Keratinocyte (primary cell): Measurements from ENCODE around the gene C2orf81. TPM values are rescaled to one million over a fixed set of nuclear protein-coding genes. Genes with fewer than 3 reads are reported as not detected.

Experiments
- DNase-seq: peaks from one replicate; pipeline ENCODE4 v3.0.0-alpha.2; 2011; ENCODE audit warnings: low read depth, missing footprints, low spot score
- FAIRE-seq: peaks from 2 replicates; lab custom pipeline; 2011; peaks lifted over from hg19 to GRCh38; lab: Jason Lieb, UNC
- H2AFZ ChIP-seq: 2 replicates; pipeline ENCODE4 v1.6.0; 2012; ENCODE audit warnings: low read length, control low read depth, inconsistent platforms; ENCODE audit not compliant: control insufficient read depth
- H3K27ac ChIP-seq: 2 replicates; pipeline ENCODE4 v1.5.1; 2011; ENCODE audit warnings: low read length; ENCODE audit not compliant: control insufficient read depth, insufficient read depth
- H3K27me3 ChIP-seq: 3 replicates; pipeline ENCODE4 v1.6.0; 2011; ENCODE audit warnings: low read length; ENCODE audit not compliant: control insufficient read depth, insufficient read depth; ENCODE audit errors: extremely low read depth
- H3K36me3 ChIP-seq, 2 experiments: 2 replicates in 1 of 2; 3 replicates in 1 of 2; pipeline ENCODE4 v1.5.1; 2011; ENCODE audit warnings: low read length in 2 of 2, mild to moderate bottlenecking in 1 of 2; ENCODE audit not compliant: control insufficient read depth in 2 of 2, insufficient read depth in 2 of 2; ENCODE audit errors: extremely low read depth in 1 of 2
- H3K4me1 ChIP-seq: 3 replicates; pipeline ENCODE4 v1.5.1; 2011; ENCODE audit warnings: low read length; ENCODE audit not compliant: control insufficient read depth, insufficient read depth; ENCODE audit errors: extremely low read depth
- H3K4me2 ChIP-seq: 3 replicates; pipeline ENCODE4 v1.6.0; 2011; ENCODE audit warnings: low read depth, low read length; ENCODE audit not compliant: control insufficient read depth, insufficient read depth; ENCODE audit errors: extremely low read depth
- H3K4me3 ChIP-seq, 3 experiments: fragments of 200-600 bp in 1 of 3; sonication (generic) in 1 of 3; 2 replicates in 2 of 3; 3 replicates in 1 of 3; pipeline ENCODE4 v1.5.1; 2011 to 2016; ENCODE audit warnings: low read length in 3 of 3, mild to moderate bottlenecking in 3 of 3, control low read depth in 2 of 3, inconsistent platforms in 1 of 3, low read depth in 1 of 3, mixed read lengths in 1 of 3, mixed run types in 1 of 3, moderate library complexity in 1 of 3; ENCODE audit not compliant: control insufficient read depth in 2 of 3, insufficient read depth in 2 of 3; ENCODE audit errors: extremely low read depth in 1 of 3
- H3K79me2 ChIP-seq: 2 replicates; pipeline ENCODE4 v1.6.0; 2012; ENCODE audit warnings: low read length; ENCODE audit not compliant: control insufficient read depth, insufficient read depth
- H3K9ac ChIP-seq: 3 replicates; pipeline ENCODE4 v1.6.0; 2011; ENCODE audit warnings: low read length; ENCODE audit not compliant: control insufficient read depth, insufficient read depth; ENCODE audit errors: extremely low read depth
- H3K9me1 ChIP-seq: 3 replicates; pipeline ENCODE4 v1.6.0; 2011; ENCODE audit warnings: low read length; ENCODE audit not compliant: control insufficient read depth, insufficient read depth; ENCODE audit errors: extremely low read depth
- H3K9me3 ChIP-seq: 2 replicates; pipeline ENCODE4 v1.5.1; 2012; ENCODE audit warnings: low read depth, low read length; ENCODE audit not compliant: control insufficient read depth
- H4K20me1 ChIP-seq: 3 replicates; pipeline ENCODE4 v1.6.0; 2011; ENCODE audit warnings: low read length; ENCODE audit not compliant: control insufficient read depth, insufficient read depth; ENCODE audit errors: extremely low read depth
- CTCF ChIP-seq, 3 experiments: IDR thresholded peaks in 1 of 3; conservative IDR thresholded peaks in 1 of 3; optimal IDR thresholded peaks in 1 of 3; 2 replicates in 2 of 3; 3 replicates in 1 of 3; pipeline versions ENCODE3 to v1.5.1; 2011; ENCODE audit warnings: low read length in 3 of 3, mild to moderate bottlenecking in 3 of 3, moderate library complexity in 2 of 3, control low read depth in 1 of 3, inconsistent platforms in 1 of 3; ENCODE audit not compliant: insufficient read depth in 2 of 3; ENCODE audit errors: extremely low read depth in 1 of 3
- EZH2 ChIP-seq: IDR thresholded peaks from one replicate; pipeline ENCODE4 v1.6.1; 2012; ENCODE audit warnings: inconsistent platforms, mild to moderate bottlenecking, low read length, moderate library complexity
- dilution Hi-C: fragments of 300-500 bp; cut with MboI; formaldehyde crosslinking; loops from one replicate; pipeline ENCODE4 v1.7.0; 2020; ENCODE audit warnings: low sequenced_read_pairs; ENCODE audit not compliant: extremely low pct_ligation_motif_present
- polyA plus RNA-seq, 5 experiments: library from polyadenylated mRNA; depleted of rRNA in 3 of 5; stranded (reverse) in 3 of 5; stranded (forward) in 1 of 5; unstranded in 1 of 5; fragments of >200 nt; gene quantifications; 1 replicate in 1 of 5; 2 replicates in 3 of 5; 3 replicates in 1 of 5; pipeline versions ENCODE4 v1.2.1 to v1.2.3, GENCODE V29; 2011 to 2012; ENCODE audit warnings: missing spikeins in 2 of 5, low read depth in 1 of 5, low replicate concordance in 1 of 5

Gene C2orf81
- polyA plus RNA-seq, 1 donor (not counting 4 experiments of a cell fraction or from before 2014, with no cell fraction given), result 0.58 TPM

- Histone ChIP-seq H3K4me3 (no peak overlapping the region), H3K9ac (peak overlapping the region; percentile 97), H3K9me3 (no peaks in the 10 kb centered on the region), H3K4me2 (peak overlapping the region; percentile 74), H3K27ac (peak overlapping the region; percentile 95), H3K4me1 (peaks cover 16% of the 10 kb centered on the region), H3K9me1 (no peaks in the 10 kb centered on the region), H3K36me3 (peaks cover 0 to 6% of the 10 kb centered on the region in 2 experiments), H4K20me1 (peaks cover 3% of the 10 kb centered on the region), H3K79me2 (peaks cover 42% of the 10 kb centered on the region), H3K27me3 (no peaks in the 10 kb centered on the region), H2AFZ (peak overlapping the region; percentile 87)
- DNase-seq (no peak), FAIRE-seq (no peak)
- dilution Hi-C loops, result no loop called here
- TF ChIP-seq EZH2 (no peak), CTCF (optimal IDR thresholded peaks at IDR 0.05 in 1 of 3, IDR thresholded peaks at IDR 0.05 in 1 of 3, conservative IDR thresholded peaks at IDR 0.05 in 1 of 3; ENCODE audit: extremely low read depth in 1 of 3, insufficient read depth in 2 of 3, low read length in 3 of 3) (no peak)
Observed at GRCh38 chr2:74392449-74392743, 29.0 kb downstream of the C2orf81 start.

DNA sequence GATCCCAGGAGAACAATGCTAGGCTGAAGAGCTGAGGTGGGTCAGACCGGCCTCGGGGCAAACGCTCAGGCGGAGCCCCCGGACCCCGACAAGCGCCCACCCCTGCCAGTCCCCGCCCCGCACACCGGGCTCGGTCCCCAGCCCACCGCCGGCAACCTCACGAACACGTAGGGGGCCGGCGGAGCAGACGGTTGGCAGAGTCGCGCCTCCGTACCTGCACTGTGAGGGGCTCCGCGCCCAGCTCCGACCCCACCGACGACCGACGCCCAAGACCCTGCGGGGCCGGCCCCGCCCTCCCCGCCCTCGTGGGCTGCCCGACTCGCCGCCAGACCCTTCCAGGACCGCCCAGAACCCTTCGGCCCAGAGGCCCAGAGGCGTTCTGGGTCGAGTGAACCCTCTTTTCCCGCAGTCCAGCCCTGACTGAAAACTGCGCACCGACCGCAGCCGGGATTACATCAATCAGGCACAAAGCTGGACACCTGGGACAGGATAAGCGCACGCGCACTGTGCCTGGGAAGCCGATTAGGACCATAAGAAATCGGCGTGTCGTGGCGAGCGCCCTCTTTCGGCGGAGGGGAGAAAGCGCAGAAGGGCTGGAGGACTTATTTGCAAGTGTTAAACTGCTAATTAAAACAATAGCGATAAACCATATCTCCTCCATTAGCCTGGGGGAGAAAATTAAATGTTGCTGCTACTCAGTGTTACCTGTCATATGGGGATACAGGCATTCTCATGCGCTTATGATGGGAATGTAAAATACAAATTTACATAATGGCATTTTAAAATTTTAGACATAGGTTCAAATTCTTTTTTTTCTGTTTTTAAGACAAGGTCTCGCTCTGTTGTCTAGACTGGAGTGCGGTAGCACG is 29.6 kb downstream of the C2orf81 start:
- dilution Hi-C loops, result no loop called here
- peaks cover 16% of the 10 kb centered on the region for H3K4me1 ChIP-seq
- TF ChIP-seq EZH2 (no peak), CTCF (optimal IDR thresholded peaks at IDR 0.05 in 1 of 3, IDR thresholded peaks at IDR 0.05 in 1 of 3, conservative IDR thresholded peaks at IDR 0.05 in 1 of 3; ENCODE audit: extremely low read depth in 1 of 3, insufficient read depth in 2 of 3, low read length in 3 of 3) (peak; percentile 95 to 98 (median 96))
- H3K27ac ChIP-seq, result peak overlapping the region; percentile 95
- H2AFZ ChIP-seq, result peak overlapping the region; percentile 95
- peaks cover 48% of the 10 kb centered on the region for H3K79me2 ChIP-seq
- DNase-seq (peak; percentile 65), FAIRE-seq (peak; percentile 72)
- H3K4me3 ChIP-seq, result peak overlapping the region; percentile 70 to 83 (median 73)
- H3K27me3 ChIP-seq, result no peaks in the 10 kb centered on the region
- H3K9ac ChIP-seq, result peak overlapping the region; percentile 97
- peaks cover 7% of the 10 kb centered on the region for H4K20me1 ChIP-seq
- H3K9me1 ChIP-seq, result no peaks in the 10 kb centered on the region
- H3K36me3 ChIP-seq, result peaks cover 0 to 6% of the 10 kb centered on the region in 2 experiments
- H3K9me3 ChIP-seq, result no peaks in the 10 kb centered on the region
- peak overlapping the region; percentile 93 for H3K4me2 ChIP-seq
